Gastrocnemius medialis (tissue), 4 donors: ENCODE data around the gene PLEKHA4.

Experiments
- CTCF ChIP-seq, 5 experiments: fragments of 450-650 bp in 3 of 5; fragments of 200-600 bp in 2 of 5; sonication (generic) in 2 of 5; IDR thresholded peaks in 4 of 5; conservative IDR thresholded peaks in 1 of 5; 1 replicate in 4 of 5; 2 replicates in 1 of 5; pipeline ENCODE4 v1.5.1; 2016 to 2019; ENCODE audit warnings: antibody characterized with exemption in 5 of 5, mild to moderate bottlenecking in 3 of 5, moderate library complexity in 3 of 5
- POLR2A ChIP-seq, 2 donors: fragments of 450-650 bp; IDR thresholded peaks; one replicate each; pipeline ENCODE4 v1.6.1; 2017; ENCODE audit warnings: antibody characterized with exemption in 2 of 2, mild to moderate bottlenecking in 2 of 2, moderate library complexity in 2 of 2

- TF ChIP-seq POLR2A (IDR thresholded peaks at IDR 0.05) (no peak), CTCF (IDR thresholded peaks at IDR 0.05 in 4 of 5, conservative IDR thresholded peaks at IDR 0.05 in 1 of 5) (no peak)
Observed at GRCh38 chr19:48798937-48799336, 69.5 kb downstream of the PLEKHA4 start.
